Inflammatory macrophage treated with lipopolysaccharide for 4 hours (primary cell): ENCODE measurements around the gene RCAN2.

Experiments used
- DNase-seq: peaks from one replicate; pipeline ENCODE4 v3.0.0-alpha.2; 2020

Gene RCAN2

GRCh38 chr6:46288835-46289234, 202.4 kb downstream of the RCAN2 start:
- DNase-seq = peak; percentile 0

- no peak for DNase-seq
These were observed 203.6 kb downstream of the RCAN2 start for GRCh38 chr6:46287681-46288080.

GRCh38 chr6:46287043-46287442, 204.2 kb downstream of the RCAN2 start:
- no peak for DNase-seq

GRCh38 chr6:46284475-46284874, 206.8 kb downstream of the RCAN2 start:
- no peak for DNase-seq

GRCh38 chr6:46281110-46281509, 210.1 kb downstream of the RCAN2 start:
- no peak for DNase-seq

GRCh38 chr6:46279874-46280273, 211.4 kb downstream of the RCAN2 start:
- DNase-seq = no peak

- no peak for DNase-seq
These were observed 214.6 kb downstream of the RCAN2 start for GRCh38 chr6:46276576-46277142.

GRCh38 chr6:46274502-46274901, 216.7 kb downstream of the RCAN2 start:
- no peak for DNase-seq

GRCh38 chr6:46273911-46274310, 217.3 kb downstream of the RCAN2 start:
- no peak for DNase-seq

- no peak for DNase-seq
These were observed 219.5 kb downstream of the RCAN2 start for GRCh38 chr6:46271728-46272127.

GRCh38 chr6:46271107-46271506, 220.1 kb downstream of the RCAN2 start:
- DNase-seq = no peak

GRCh38 chr6:46270336-46270735, 220.9 kb downstream of the RCAN2 start:
- DNase-seq = no peak

- DNase-seq = no peak
These were observed 221.6 kb downstream of the RCAN2 start for GRCh38 chr6:46269447-46270229.

- no peak for DNase-seq
These were observed 223.7 kb downstream of the RCAN2 start for GRCh38 chr6:46267515-46267914.

GRCh38 chr6:46265373-46265772, 225.9 kb downstream of the RCAN2 start:
- DNase-seq = no peak

- DNase-seq = no peak
These were observed 227.6 kb downstream of the RCAN2 start for GRCh38 chr6:46263707-46264086.

GRCh38 chr6:46262928-46263706, 228.1 kb downstream of the RCAN2 start:
- no peak for DNase-seq

- no peak for DNase-seq
These were observed 233.0 kb downstream of the RCAN2 start for GRCh38 chr6:46258249-46258648.

GRCh38 chr6:46255528-46255927, 235.7 kb downstream of the RCAN2 start:
- no peak for DNase-seq

GRCh38 chr6:46254946-46255345, 236.3 kb downstream of the RCAN2 start:
- DNase-seq = no peak

- DNase-seq = no peak
These were observed 236.9 kb downstream of the RCAN2 start for GRCh38 chr6:46254331-46254730.

- DNase-seq = no peak
These were observed 239.5 kb downstream of the RCAN2 start for GRCh38 chr6:46251583-46252339.

GRCh38 chr6:46248143-46248542, 243.1 kb downstream of the RCAN2 start:
- DNase-seq = no peak
